H1 (cell line): ENCODE results near the gene LINC01488. TPM values are rescaled to one million over a fixed set of nuclear protein-coding genes. Genes with fewer than 3 reads are reported as not detected.

ENCODE experiments used
- CTCF ChIA-PET: fragments of 300-600 bp; sonication (Branson Sonifier 250); formaldehyde crosslinking; loops from one replicate; lab custom pipeline; 2021; ENCODE audit not compliant: partially characterized antibody; lab: Charles Lee
- POLR2A ChIA-PET: fragments of 300-600 bp; sonication (Branson Sonifier 250); formaldehyde crosslinking; loops from one replicate; lab custom pipeline; 2021; ENCODE audit warnings: inconsistent platforms; ENCODE audit not compliant: partially characterized antibody; lab: Charles Lee
- DNase-seq, 2 experiments: peaks; one replicate each; pipeline versions ENCODE4 v3.0.0 to v3.0.0-alpha.2; 2010 to 2022; ENCODE audit warnings: low spot score in 2 of 2, low read depth in 1 of 2, mixed read lengths in 1 of 2
- FAIRE-seq: peaks from 2 replicates; lab custom pipeline; 2011; peaks lifted over from hg19 to GRCh38; lab: Jason Lieb, UNC
- H2AFZ ChIP-seq: 2 replicates; pipeline ENCODE4 v1.8.1; 2012; ENCODE audit warnings: low read length, inconsistent platforms
- H2AK5ac ChIP-seq: 2 replicates; pipeline ENCODE4 v1.6.1; 2013; ENCODE audit warnings: low read depth, low read length
- H2BK120ac ChIP-seq: replicated peaks from 2 replicates; pipeline ENCODE3; 2013; ENCODE audit warnings: low read depth, low read length, inconsistent platforms
- H2BK12ac ChIP-seq: 2 replicates; pipeline ENCODE4 v1.6.1; 2013; ENCODE audit warnings: low read depth, low read length
- H2BK15ac ChIP-seq: 2 replicates; pipeline ENCODE4 v1.6.1; 2013; ENCODE audit warnings: low read length
- H2BK20ac ChIP-seq: 2 replicates; pipeline ENCODE4 v1.6.1; 2013; ENCODE audit warnings: low read length
- H2BK5ac ChIP-seq: 2 replicates; pipeline ENCODE4 v1.6.1; 2013; ENCODE audit warnings: low read depth, low read length
- H3K14ac ChIP-seq: 2 replicates; pipeline ENCODE4 v1.6.1; 2013; ENCODE audit warnings: inconsistent platforms; ENCODE audit not compliant: insufficient read length
- H3K18ac ChIP-seq: 2 replicates; pipeline ENCODE4 v1.6.1; 2013; ENCODE audit warnings: low read length; ENCODE audit errors: extremely low read depth
- H3K23ac ChIP-seq: 2 replicates; pipeline ENCODE4 v1.6.1; 2013; ENCODE audit warnings: inconsistent platforms; ENCODE audit not compliant: insufficient read length
- H3K23me2 ChIP-seq: 2 replicates; pipeline ENCODE4 v1.6.1; 2013; ENCODE audit warnings: low read depth, low read length
- H3K27ac ChIP-seq: 2 replicates; pipeline ENCODE4 v1.6.1; 2011; ENCODE audit warnings: low read depth, low read length, inconsistent platforms
- H3K27me3 ChIP-seq, 4 experiments: replicated peaks in 1 of 4; 1 replicate in 1 of 4; 2 replicates in 3 of 4; pipeline versions ENCODE4 v1.6.1 to v1.8.1; 2011 to 2013; ENCODE audit warnings: low read length in 3 of 4, mild to moderate bottlenecking in 3 of 4, inconsistent platforms in 2 of 4, mixed read lengths in 2 of 4, moderate library complexity in 1 of 4; ENCODE audit not compliant: control insufficient read depth in 3 of 4, insufficient read depth in 3 of 4; ENCODE audit errors: extremely low read depth in 1 of 4
- H3K36me3 ChIP-seq, 4 experiments: 2 replicates each; pipeline versions ENCODE4 v1.6.1 to v1.8.1; 2011 to 2013; ENCODE audit warnings: mild to moderate bottlenecking in 4 of 4, low read length in 3 of 4, moderate library complexity in 2 of 4, control low read depth in 1 of 4, inconsistent platforms in 1 of 4; ENCODE audit not compliant: insufficient read depth in 4 of 4, control insufficient read depth in 2 of 4
- H3K4ac ChIP-seq: replicated peaks from 2 replicates; pipeline ENCODE3; 2013; ENCODE audit warnings: low read length, low read depth, mixed read lengths, inconsistent platforms; ENCODE audit not compliant: insufficient read length
- H3K4me1 ChIP-seq, 4 experiments: replicated peaks in 1 of 4; 1 replicate in 1 of 4; 2 replicates in 3 of 4; pipeline versions ENCODE4 v1.6.1 to v1.8.1; 2011 to 2013; ENCODE audit warnings: low read length in 3 of 4, inconsistent platforms in 2 of 4, mixed read lengths in 1 of 4; ENCODE audit not compliant: insufficient read depth in 4 of 4, control insufficient read depth in 3 of 4
- H3K4me2 ChIP-seq, 2 experiments: 2 replicates each; pipeline versions ENCODE4 v1.6.1 to v1.8.1; 2011 to 2013; ENCODE audit warnings: low read depth in 2 of 2, low read length in 2 of 2, control low read depth in 1 of 2, inconsistent platforms in 1 of 2, mild to moderate bottlenecking in 1 of 2; ENCODE audit not compliant: insufficient read depth in 1 of 2
- H3K4me3 ChIP-seq, 4 experiments: fragments of 200-600, 300-600 bp in 1 of 4; sonication (generic), shearing (Covaris generic), sonication (Bioruptor Twin) in 1 of 4; 2 replicates each; pipeline versions ENCODE4 v1.5.1 to v1.8.1; 2011 to 2016; ENCODE audit warnings: low read length in 4 of 4, low read depth in 3 of 4, control low read depth in 2 of 4, inconsistent platforms in 2 of 4, mild to moderate bottlenecking in 2 of 4, mixed read lengths in 1 of 4, moderate library complexity in 1 of 4; ENCODE audit not compliant: insufficient read depth in 2 of 4; ENCODE audit errors: extremely low read depth in 1 of 4
- H3K56ac ChIP-seq: replicated peaks from 2 replicates; pipeline ENCODE3; 2013; ENCODE audit warnings: low read depth, mild to moderate bottlenecking, mixed read lengths, low read length, inconsistent platforms; ENCODE audit not compliant: insufficient read length
- H3K79me1 ChIP-seq: 2 replicates; pipeline ENCODE4 v1.6.1; 2013; ENCODE audit warnings: low read depth, low read length, control low read depth
- H3K79me2 ChIP-seq, 2 experiments: 2 replicates each; pipeline versions ENCODE4 v1.6.1 to v1.8.1; 2012 to 2013; ENCODE audit warnings: low read length in 2 of 2, mild to moderate bottlenecking in 2 of 2, inconsistent platforms in 1 of 2; ENCODE audit not compliant: insufficient read depth in 2 of 2, control insufficient read depth in 1 of 2
- H3K9ac ChIP-seq, 4 experiments: replicated peaks in 1 of 4; 1 replicate in 1 of 4; 2 replicates in 3 of 4; pipeline versions ENCODE4 v1.6.1 to v1.8.1; 2011 to 2013; ENCODE audit warnings: low read depth in 3 of 4, low read length in 3 of 4, control low read depth in 2 of 4, mild to moderate bottlenecking in 2 of 4, moderate library complexity in 2 of 4, inconsistent platforms in 1 of 4; ENCODE audit errors: extremely low read depth in 1 of 4
- H3K9me3 ChIP-seq, 2 experiments: 2 replicates each; pipeline versions ENCODE4 v1.6.1 to v1.8.1; 2012 to 2013; ENCODE audit warnings: mild to moderate bottlenecking in 2 of 2, moderate library complexity in 2 of 2, control low read depth in 1 of 2, inconsistent platforms in 1 of 2, low read depth in 1 of 2, low read length in 1 of 2, mixed read lengths in 1 of 2; ENCODE audit not compliant: insufficient read depth in 2 of 2
- H4K20me1 ChIP-seq, 2 experiments: replicated peaks in 1 of 2; 2 replicates each; pipeline versions ENCODE3 to v1.8.1; 2011 to 2013; ENCODE audit warnings: inconsistent platforms in 2 of 2, low read length in 2 of 2, mild to moderate bottlenecking in 1 of 2; ENCODE audit not compliant: insufficient read depth in 2 of 2, control insufficient read depth in 1 of 2
- H4K5ac ChIP-seq: 2 replicates; pipeline ENCODE4 v1.6.1; 2013; ENCODE audit warnings: low read length, low read depth, mixed read lengths, inconsistent platforms; ENCODE audit not compliant: insufficient read length
- H4K8ac ChIP-seq: 2 replicates; pipeline ENCODE4 v1.8.0; 2013; ENCODE audit warnings: mild to moderate bottlenecking, moderate library complexity, low read length, inconsistent platforms; ENCODE audit not compliant: insufficient read depth; ENCODE audit errors: extremely low read depth
- H4K91ac ChIP-seq: replicated peaks from 2 replicates; pipeline ENCODE3; 2013; ENCODE audit warnings: low read length, mixed read lengths, inconsistent platforms; ENCODE audit not compliant: insufficient read length
- KDM1A ChIP-seq: fragments of 200-600, 300-600 bp; sonication (generic); IDR thresholded peaks from 2 replicates; pipeline ENCODE4 v1.7.1; 2016; ENCODE audit warnings: mild to moderate bottlenecking, low read length, borderline replicate concordance
- RAD21 ChIP-seq, 2 experiments: IDR thresholded peaks in 1 of 2; conservative IDR thresholded peaks in 1 of 2; 2 replicates each; pipeline ENCODE4 v1.6.1; 2011; ENCODE audit warnings: low read depth in 2 of 2, low read length in 2 of 2, improper control_type of control experiment in 1 of 2, inconsistent platforms in 1 of 2, mild to moderate bottlenecking in 1 of 2, moderate library complexity in 1 of 2
- WGBS, 2 experiments: shearing (Covaris generic) in 1 of 2; methylation state at CpG; one replicate each; pipeline versions ENCODE4 v1.1.6 to v1.1.7; 2013 to 2015; ENCODE audit warnings: low lambda C conversion rate in 2 of 2, mixed read lengths in 2 of 2, inconsistent platforms in 1 of 2, low coverage in 1 of 2, missing lambda C conversion rate in 1 of 2; ENCODE audit not compliant: insufficient replicate concordance in 2 of 2, insufficient coverage in 1 of 2, insufficient read length in 1 of 2; ENCODE audit errors: extremely low coverage in 1 of 2, missing lambda C conversion rate in 1 of 2; 5-methylcytosine and 5-hydroxymethylcytosine counted together
- polyA plus RNA-seq, 7 experiments: library from polyadenylated mRNA; depleted of rRNA in 3 of 7; stranded (reverse) in 5 of 7; unstranded in 2 of 7; fragments of >200 nt in 5 of 7; fragments of 200-250 nt in 2 of 7; gene quantifications; 1 replicate in 5 of 7; 2 replicates in 1 of 7; 4 replicates in 1 of 7; pipeline versions ENCODE4 v1.2.1 to v1.2.3, GENCODE V29; 2011 to 2013; ENCODE audit warnings: missing spikeins in 2 of 7, mixed read lengths in 2 of 7
- total RNA-seq: library from RNA; stranded (reverse); fragmentation: NEBNext Ultra II Directional; extraction: Animal tissue kit (Norgen Biotek cat#: 25700); gene quantifications from 2 replicates; pipeline ENCODE4 v1.2.1, GENCODE V29; 2021

LINC01488 gene
- total and polyA plus RNA-seq, 2 of the 8 experiments (the other 6 are each of a cell fraction or from before 2014, with no cell fraction given) = not detected

DNA sequence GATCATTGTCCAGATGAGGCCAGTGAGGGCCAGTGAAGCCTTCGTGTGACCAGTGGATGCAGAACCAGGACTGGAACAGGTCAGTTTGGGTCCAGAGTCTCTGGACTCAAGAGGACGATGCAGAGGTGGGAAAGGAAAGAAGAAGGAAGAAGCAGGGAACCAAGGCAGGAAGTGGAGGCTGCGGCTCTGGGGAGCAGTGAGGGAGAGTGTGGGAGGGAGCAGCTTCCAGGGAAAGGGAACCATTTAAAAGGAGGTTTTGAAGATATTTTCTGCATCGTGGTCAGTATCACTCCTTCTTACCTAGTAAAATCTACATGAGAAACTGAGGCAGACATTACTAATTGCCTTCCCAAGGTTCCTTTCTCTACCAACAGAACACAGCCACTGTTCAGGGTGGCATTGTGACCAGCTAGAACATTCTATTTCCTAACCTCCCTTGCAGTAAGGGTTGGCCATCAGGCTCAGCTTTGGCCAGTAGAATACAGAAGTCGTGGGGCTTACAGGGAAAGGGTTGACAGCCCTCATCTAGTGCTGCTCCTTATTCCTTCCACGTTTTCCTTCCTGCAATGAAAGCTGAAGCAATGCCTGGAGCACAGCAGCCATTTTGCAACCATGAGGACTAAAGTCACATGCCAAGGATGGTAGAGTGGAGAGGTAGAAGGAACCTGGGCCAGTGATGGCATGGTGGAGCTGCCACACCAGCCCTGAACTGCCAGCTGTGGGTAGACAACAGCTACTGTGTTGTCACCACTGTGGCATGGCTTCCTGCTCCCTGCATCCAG is 29.1 kb upstream of the LINC01488 start:
- H3K27me3 ChIP-seq = no peaks in the 10 kb centered on the region
- TF ChIP-seq KDM1A (0 out of 2 replicates have a peak, but pooled peaks have one; percentile 54), RAD21 (IDR thresholded peaks at IDR 0.05 in 1 of 2, conservative IDR thresholded peaks at IDR 0.05 in 1 of 2; ENCODE audit: low read depth in 2 of 2, low read length in 2 of 2) (no peak)
- TF ChIP-seq, all 59 proteins: peak for 1
- Histone ChIP-seq H2AK5ac (0 out of 2 replicates have a peak overlapping the region, but pooled peaks have one; percentile 53), H2BK15ac (no peak overlapping the region), H4K8ac (no peak overlapping the region; the same call in 1 of the 2 replicates), H2BK5ac (no peak overlapping the region), H3K36me3 (no peaks in the 10 kb centered on the region), H3K56ac (no peak overlapping the region), H3K79me2 (no peaks in the 10 kb centered on the region), H2BK12ac (no peak overlapping the region), H4K20me1 (peaks cover 0 to 1% of the 10 kb centered on the region in 2 experiments), H3K27ac (no peak overlapping the region), H3K9ac (no peak overlapping the region), H2BK120ac (no peak overlapping the region), H3K9me3 (no peaks in the 10 kb centered on the region), H3K4me1 (peaks cover 0 to 2% (median 0%) of the 10 kb centered on the region in 4 experiments; a peak in 1 of 7 replicates), H3K79me1 (no peaks in the 10 kb centered on the region), H3K4me2 (no peak overlapping the region), H3K18ac (no peak overlapping the region), H3K14ac (no peak overlapping the region), H3K4ac (no peak overlapping the region), H2AFZ (no peak overlapping the region), H2BK20ac (no peak overlapping the region), H3K4me3 (no peak overlapping the region), H3K23me2 (peaks cover 2% of the 10 kb centered on the region; the same call in 1 of the 2 replicates), H4K5ac (no peak overlapping the region), H4K91ac (no peak overlapping the region), H3K23ac (no peak overlapping the region)
- POLR2A ChIA-PET = no interaction called here
- DNase-seq (no peak), FAIRE-seq (no peak)
- CTCF ChIA-PET = interaction anchor here (1.0 to 2.4 kb wide), 2 partner anchors 9 to 192 kb away, joined by 3 to 11 read pairs; no protein-coding TSS in a partner anchor
- 86% methylated on average over 6 of the region's 6 CpGs; no CpG with 5 or more reads in 1 of the 2 experiments for WGBS, 2 experiments
